GM23248 (cell line): ENCODE results near the gene SCLT1.

Experiments used
- EZH2 ChIP-seq: fragments of 200-600 bp; sonication (generic); IDR thresholded peaks from 2 replicates; pipeline ENCODE4 v1.6.1; 2018; ENCODE audit warnings: antibody characterized with exemption, mild to moderate bottlenecking; ENCODE audit not compliant: insufficient read depth, poor library complexity, severe bottlenecking
- EZH2phosphoT487 ChIP-seq: fragments of 200-600 bp; sonication (generic); IDR thresholded peaks from 2 replicates; pipeline ENCODE4 v1.6.1; 2018; ENCODE audit warnings: antibody characterized with exemption, moderate library complexity, mild to moderate bottlenecking, low read depth; ENCODE audit not compliant: insufficient read depth

DNA sequence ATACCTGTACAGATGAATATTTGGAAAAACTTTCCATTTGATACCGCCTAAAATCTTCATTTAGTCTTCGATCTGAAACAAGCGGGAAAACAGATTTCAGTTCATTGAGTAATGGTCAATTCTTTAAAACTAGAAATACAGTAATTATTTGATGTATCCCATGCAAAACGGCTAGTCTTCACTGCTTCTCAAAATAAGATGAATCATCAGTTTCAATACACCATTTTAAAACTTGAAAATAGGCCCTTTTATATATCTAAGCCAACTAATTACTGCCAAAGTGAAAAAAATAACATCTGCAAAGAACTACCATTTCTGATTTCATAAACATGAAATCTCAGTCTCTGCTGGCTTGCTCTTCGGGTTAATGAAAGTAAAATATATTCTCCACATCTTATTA is 11.0 kb downstream of the SCLT1 start:
- TF ChIP-seq EZH2 (no peak), EZH2phosphoT487 (no peak)
